H1 (cell line): ENCODE results near the gene MIEF2. TPM values are rescaled to one million over a fixed set of nuclear protein-coding genes. Genes with fewer than 3 reads are reported as not detected.
A peak's percentile ranks its signal among the peaks of the same experiment; 100 is the strongest.

ENCODE experiments used
- BRCA1 ChIP-seq: IDR thresholded peaks from 2 replicates; pipeline ENCODE4 v1.6.1; 2012; ENCODE audit warnings: low read depth, low read length, improper control_type of control experiment
- CBX5 ChIP-seq: fragments of 300-800, 300-1000 bp; sonication (generic); IDR thresholded peaks from 2 replicates; pipeline ENCODE4 v1.7.1; 2016; ENCODE audit warnings: antibody characterized with exemption, low read length, low read depth
- CTBP2 ChIP-seq: IDR thresholded peaks from 2 replicates; pipeline ENCODE4 v1.7.0; 2011; ENCODE audit warnings: borderline replicate concordance, mild to moderate bottlenecking, moderate library complexity, mixed read lengths, low read length; ENCODE audit not compliant: insufficient read depth, insufficient read length
- CTCF ChIP-seq, 3 experiments: IDR thresholded peaks; 1 replicate in 2 of 3; 2 replicates in 1 of 3; pipeline versions ENCODE4 v1.5.1 to v1.6.1; 2011; ENCODE audit warnings: low read length in 3 of 3, mild to moderate bottlenecking in 3 of 3, inconsistent platforms in 2 of 3, low read depth in 1 of 3, moderate library complexity in 1 of 3; ENCODE audit not compliant: insufficient read depth in 1 of 3; ENCODE audit errors: control extremely low read depth in 1 of 3
- HDAC2 ChIP-seq, 2 experiments: fragments of 300-600 bp in 1 of 2; sonication (generic) in 1 of 2; IDR thresholded peaks; 2 replicates each; pipeline ENCODE4 v1.6.1; 2011 to 2012; ENCODE audit warnings: low read depth in 2 of 2, low read length in 2 of 2, mild to moderate bottlenecking in 2 of 2, moderate library complexity in 2 of 2, borderline replicate concordance in 1 of 2, inconsistent platforms in 1 of 2
- NANOG ChIP-seq: IDR thresholded peaks from 2 replicates; pipeline ENCODE4 v1.6.1; 2011; ENCODE audit warnings: low read length, low read depth, mild to moderate bottlenecking, inconsistent platforms; ENCODE audit not compliant: insufficient read depth, poor library complexity, severe bottlenecking
- POLR2A ChIP-seq, 2 experiments: IDR thresholded peaks; 1 replicate in 1 of 2; 2 replicates in 1 of 2; pipeline ENCODE4 v1.6.1; 2011; ENCODE audit warnings: low read depth in 2 of 2, low read length in 2 of 2, mild to moderate bottlenecking in 2 of 2; ENCODE audit errors: control extremely low read depth in 1 of 2
- POLR2AphosphoS5 ChIP-seq: IDR thresholded peaks from 2 replicates; pipeline ENCODE4 v1.6.1; 2011; ENCODE audit warnings: low read depth, low read length
- POU5F1 ChIP-seq: IDR thresholded peaks from 2 replicates; pipeline ENCODE4 v1.6.1; 2011; ENCODE audit warnings: low read depth, mild to moderate bottlenecking, low read length, moderate library complexity
- SIRT6 ChIP-seq: IDR thresholded peaks from one replicate; pipeline ENCODE4 v1.7.1; 2012; ENCODE audit warnings: low read length, inconsistent platforms
- SP2 ChIP-seq: IDR thresholded peaks from 2 replicates; pipeline ENCODE4 v1.6.1; 2012; ENCODE audit warnings: mild to moderate bottlenecking, low read length, inconsistent platforms
- TAF1 ChIP-seq: IDR thresholded peaks from 2 replicates; pipeline ENCODE4 v1.6.1; 2011; ENCODE audit warnings: mild to moderate bottlenecking, low read depth, low read length
- YY1 ChIP-seq: IDR thresholded peaks from 2 replicates; pipeline ENCODE4 v1.6.1; 2011; ENCODE audit warnings: low read depth, mild to moderate bottlenecking, low read length
- polyA plus RNA-seq, 7 experiments: library from polyadenylated mRNA; depleted of rRNA in 3 of 7; stranded (reverse) in 5 of 7; unstranded in 2 of 7; fragments of >200 nt in 5 of 7; fragments of 200-250 nt in 2 of 7; gene quantifications; 1 replicate in 5 of 7; 2 replicates in 1 of 7; 4 replicates in 1 of 7; pipeline versions ENCODE4 v1.2.1 to v1.2.3, GENCODE V29; 2011 to 2013; ENCODE audit warnings: missing spikeins in 2 of 7, mixed read lengths in 2 of 7
- total RNA-seq: library from RNA; stranded (reverse); fragmentation: NEBNext Ultra II Directional; extraction: Animal tissue kit (Norgen Biotek cat#: 25700); gene quantifications from 2 replicates; pipeline ENCODE4 v1.2.1, GENCODE V29; 2021

MIEF2 gene
- total and polyA plus RNA-seq, 2 of the 8 experiments (the other 6 are each of a cell fraction or from before 2014, with no cell fraction given), result 9.9 to 24.9 TPM

GRCh38 chr17:18246880-18247612 lies 13.4 kb upstream of the MIEF2 start (continued):
- TF ChIP-seq HDAC2 (IDR thresholded peaks at IDR 0.05; ENCODE audit: borderline replicate concordance in 1 of 2, low read depth in 2 of 2, low read length in 2 of 2), result no peak
- no peak for TF ChIP-seq CBX5
- TF ChIP-seq BRCA1, result no peak
- no peak for TF ChIP-seq CTBP2
- TF ChIP-seq SIRT6, result no peak
- TF ChIP-seq CTCF (IDR thresholded peaks at IDR 0.05; ENCODE audit: control extremely low read depth in 1 of 3, insufficient read depth in 1 of 3, low read depth in 1 of 3, low read length in 3 of 3), result no peak
- peak; percentile 51; the same call in 1 of the 2 replicates for TF ChIP-seq TAF1
- peak; percentile 39 for TF ChIP-seq POLR2AphosphoS5
- TF ChIP-seq SP2, result no peak
- peak; percentile 36; the same call in 1 of the 2 replicates for TF ChIP-seq YY1
- TF ChIP-seq POLR2A (IDR thresholded peaks at IDR 0.05; ENCODE audit: control extremely low read depth in 1 of 2, low read depth in 2 of 2, low read length in 2 of 2), result peak in 1 of 2 experiments; percentile 79; a peak in 2 of 3 replicates
- TF ChIP-seq POU5F1, result no peak
- peak; percentile 82 for TF ChIP-seq NANOG
